OCI-LY1 (cell line): ENCODE measurements around the gene GNAI1.

Source experiments
- H2AFZ ChIP-seq: fragments of 200-600 bp; sonication (generic), shearing (Covaris generic); 2 replicates; pipeline ENCODE4 v1.6.0; 2014; ENCODE audit warnings: antibody characterized with exemption, mild to moderate bottlenecking, low read length
- H3F3A ChIP-seq: fragments of 200-600 bp; sonication (generic), shearing (Covaris generic); 2 replicates; pipeline ENCODE4 v1.6.0; 2014; ENCODE audit warnings: mild to moderate bottlenecking, antibody characterized with exemption, low read length, moderate library complexity; ENCODE audit not compliant: insufficient read depth
- H3K27ac ChIP-seq: fragments of 200-600 bp; sonication (generic); 2 replicates; pipeline ENCODE4 v1.5.1; 2014; ENCODE audit warnings: low read length, mixed run types, mild to moderate bottlenecking, low read depth; ENCODE audit not compliant: poor library complexity, severe bottlenecking
- H3K27me3 ChIP-seq: fragments of 200-600 bp; sonication (generic); 2 replicates; pipeline ENCODE4 v1.6.0; 2014; ENCODE audit warnings: antibody characterized with exemption, mild to moderate bottlenecking, low read length, moderate library complexity; ENCODE audit not compliant: insufficient read depth
- H3K36me3 ChIP-seq: fragments of 200-600 bp; sonication (generic); 2 replicates; pipeline ENCODE4 v1.6.1; 2014; ENCODE audit warnings: mild to moderate bottlenecking, antibody characterized with exemption, low read length, moderate library complexity, mixed read lengths; ENCODE audit not compliant: insufficient read depth
- H3K4me1 ChIP-seq: fragments of 200-600 bp; sonication (generic); 2 replicates; pipeline ENCODE4 v1.5.1; 2014; ENCODE audit warnings: mild to moderate bottlenecking, low read length, moderate library complexity; ENCODE audit not compliant: insufficient read depth, severe bottlenecking
- H3K4me2 ChIP-seq: fragments of 200-600 bp; sonication (generic), shearing (Covaris generic); 2 replicates; pipeline ENCODE4 v1.6.1; 2014; ENCODE audit warnings: low read length
- H3K4me3 ChIP-seq: fragments of 200-600 bp; sonication (generic); 2 replicates; pipeline ENCODE4 v1.5.1; 2014; ENCODE audit warnings: low read length, low read depth, mild to moderate bottlenecking, mixed read lengths; ENCODE audit not compliant: poor library complexity, severe bottlenecking
- H3K79me2 ChIP-seq: fragments of 200-600 bp; shearing (Covaris generic); 2 replicates; pipeline ENCODE4 v1.6.1; 2016; ENCODE audit warnings: mixed run types, low read length, mixed read lengths; ENCODE audit not compliant: insufficient read depth
- H3K9ac ChIP-seq: fragments of 200-600 bp; sonication (generic), shearing (Covaris generic); 2 replicates; pipeline ENCODE4 v1.6.1; 2014; ENCODE audit warnings: mild to moderate bottlenecking, low read length, mixed read lengths
- H3K9me2 ChIP-seq: fragments of 200-600 bp; sonication (generic), shearing (Covaris generic); 2 replicates; pipeline ENCODE4 v1.6.1; 2014; ENCODE audit warnings: low read depth, mild to moderate bottlenecking, low read length, mixed read lengths
- H3K9me3 ChIP-seq: fragments of 200-600 bp; shearing (Covaris generic); 2 replicates; pipeline ENCODE4 v1.6.1; 2014; ENCODE audit warnings: low read length, mixed read lengths
- H4K20me1 ChIP-seq: fragments of 200-600 bp; sonication (generic), shearing (Covaris generic); 2 replicates; pipeline ENCODE4 v1.6.0; 2016; ENCODE audit warnings: mild to moderate bottlenecking, low read length; ENCODE audit not compliant: insufficient read depth
- CTCF ChIP-seq: fragments of 200-600 bp; sonication (generic), shearing (Covaris generic); IDR thresholded peaks from 2 replicates; pipeline ENCODE4 v1.5.1; 2017; ENCODE audit warnings: mild to moderate bottlenecking, antibody characterized with exemption, low read length, moderate library complexity, mixed read lengths
- EZH2 ChIP-seq: fragments of 200-600 bp; sonication (generic), shearing (Covaris generic); IDR thresholded peaks from 2 replicates; pipeline ENCODE4 v1.8.0; 2017; ENCODE audit warnings: borderline replicate concordance, mixed run types, mild to moderate bottlenecking, antibody characterized with exemption, low read length, moderate library complexity, mixed read lengths

GNAI1 gene

GRCh38 chr7:80243425-80243824 is 108.8 kb downstream of the GNAI1 start:
- H3F3A ChIP-seq: no peaks in the 10 kb centered on the region
- TF ChIP-seq CTCF (no peak), EZH2 (no peak)
- H4K20me1 ChIP-seq: no peaks in the 10 kb centered on the region
- H3K4me1 ChIP-seq: no peaks in the 10 kb centered on the region
- no peaks in the 10 kb centered on the region for H3K9me2 ChIP-seq
- no peaks in the 10 kb centered on the region for H3K79me2 ChIP-seq
- H3K9ac ChIP-seq: no peak overlapping the region
- H3K27me3 ChIP-seq: no peaks in the 10 kb centered on the region
- no peaks in the 10 kb centered on the region for H3K9me3 ChIP-seq
- H3K4me3 ChIP-seq: no peak overlapping the region
- no peaks in the 10 kb centered on the region for H3K36me3 ChIP-seq
- H3K27ac ChIP-seq: no peak overlapping the region
- H2AFZ ChIP-seq: no peak overlapping the region
- no peak overlapping the region for H3K4me2 ChIP-seq

GRCh38 chr7:80244206-80244916 is 109.7 kb downstream of the GNAI1 start:
- Histone ChIP-seq H3K4me1 (no peaks in the 10 kb centered on the region), H3K27me3 (no peaks in the 10 kb centered on the region), H3K9ac (no peak overlapping the region), H4K20me1 (no peaks in the 10 kb centered on the region), H3K9me3 (no peaks in the 10 kb centered on the region), H2AFZ (no peak overlapping the region), H3K27ac (no peak overlapping the region), H3K4me3 (no peak overlapping the region), H3K79me2 (no peaks in the 10 kb centered on the region), H3K9me2 (no peaks in the 10 kb centered on the region), H3K36me3 (no peaks in the 10 kb centered on the region), H3F3A (no peaks in the 10 kb centered on the region), H3K4me2 (no peak overlapping the region)
- TF ChIP-seq CTCF (no peak), EZH2 (no peak)

- no peaks in the 10 kb centered on the region for H3K9me2 ChIP-seq
- H3K27me3 ChIP-seq: no peaks in the 10 kb centered on the region
- no peaks in the 10 kb centered on the region for H3K4me1 ChIP-seq
- no peak overlapping the region for H3K9ac ChIP-seq
- TF ChIP-seq CTCF: no peak
- TF ChIP-seq EZH2: no peak
- no peaks in the 10 kb centered on the region for H4K20me1 ChIP-seq
- no peak overlapping the region for H2AFZ ChIP-seq
- no peak overlapping the region for H3K4me3 ChIP-seq
- H3K4me2 ChIP-seq: no peak overlapping the region
- H3K9me3 ChIP-seq: no peaks in the 10 kb centered on the region
- H3K79me2 ChIP-seq: no peaks in the 10 kb centered on the region
- no peaks in the 10 kb centered on the region for H3K36me3 ChIP-seq
- H3F3A ChIP-seq: no peaks in the 10 kb centered on the region
- no peak overlapping the region for H3K27ac ChIP-seq
Observed at GRCh38 chr7:80247144-80247543, 112.5 kb downstream of the GNAI1 start.
